ENCODE results near the gene WWOX.

- TF ChIP-seq CTCF (IDR thresholded peaks at IDR 0.05 in 8 of 11, conservative IDR thresholded peaks at IDR 0.05 in 3 of 11) (no peak), POLR2AphosphoS5 (IDR thresholded peaks at IDR 0.05) (no peak), POLR2A (IDR thresholded peaks at IDR 0.05) (no peak)
These were observed 150.4 kb downstream of the WWOX start for GRCh38 chr16:78249832-78250231.
